Activated effector memory CD4-positive, alpha-beta T cell treated with Interleukin-2 at 50 U/mL for 16 hours (primary cell): ENCODE data around the gene NRIP3.
"Not testable (repeated sequence)": the region's sequence is repeated elsewhere in the genome, so short reads cannot be mapped to it uniquely, and the experiment has no call there.

Experiments
- DNase-seq: peaks from one replicate; pipeline ENCODE4 v3.0.0-alpha.2; 2020

NRIP3 gene

DNA sequence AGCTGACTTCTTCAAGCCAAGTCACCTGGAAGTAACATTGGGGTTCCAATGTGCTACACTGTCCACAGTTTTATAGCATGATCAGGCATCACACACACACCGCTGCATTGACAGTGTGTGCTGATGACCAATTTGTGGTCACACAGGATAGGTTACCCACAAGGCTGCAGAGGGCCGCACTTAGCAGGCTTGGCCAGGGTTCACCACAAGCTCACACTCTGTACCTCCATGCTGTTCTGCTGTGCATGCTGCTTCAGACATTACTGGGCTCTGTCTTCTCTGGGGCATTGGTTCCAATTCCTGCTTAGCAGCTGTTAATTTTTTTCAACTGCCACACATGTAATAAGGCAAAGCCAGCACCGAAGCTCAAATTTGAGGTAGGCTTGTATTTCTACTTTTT lies 11.0 kb upstream of the NRIP3 start:
- DNase-seq = no peak

DNA sequence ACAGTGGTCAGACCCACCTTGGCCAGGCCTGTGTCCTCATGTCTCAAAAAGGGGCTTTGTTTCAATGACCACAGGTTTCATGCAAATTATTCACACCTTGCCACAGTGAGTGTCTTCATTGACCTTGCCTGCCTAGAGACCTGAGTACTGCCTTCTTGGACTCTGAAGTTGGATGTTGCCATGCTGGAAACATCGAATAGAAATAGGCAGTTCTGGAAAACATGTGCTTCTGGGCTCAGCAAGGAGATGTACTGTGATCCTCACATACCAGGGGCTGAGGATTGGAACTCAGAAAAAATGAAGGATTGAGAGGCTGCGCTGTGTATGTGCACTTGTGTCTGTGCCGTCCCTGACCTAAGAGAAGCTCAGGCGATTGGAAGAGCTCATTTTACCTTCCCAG lies 9.6 kb upstream of the NRIP3 start:
- DNase-seq = no peak

DNA sequence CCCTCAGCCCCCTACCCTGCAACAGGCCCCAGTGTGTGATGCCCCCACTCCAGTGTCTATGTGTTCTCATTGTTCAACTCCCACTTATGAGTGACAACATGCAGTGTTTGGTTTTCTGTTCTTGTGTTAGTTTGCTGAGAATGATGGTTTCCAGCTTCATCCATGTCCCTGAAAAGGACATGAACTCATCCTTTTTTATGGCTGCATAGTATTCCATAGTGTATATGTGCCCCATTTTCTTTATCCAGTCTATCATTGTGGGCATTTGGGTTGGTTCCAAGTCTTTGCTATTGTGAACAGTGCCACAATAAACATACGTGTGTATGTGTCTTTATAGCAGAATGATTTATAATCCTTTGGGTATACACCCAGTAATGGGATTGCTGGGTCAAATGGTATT lies 5.7 kb upstream of the NRIP3 start:
- DNase-seq = not testable (repeated sequence)

DNA sequence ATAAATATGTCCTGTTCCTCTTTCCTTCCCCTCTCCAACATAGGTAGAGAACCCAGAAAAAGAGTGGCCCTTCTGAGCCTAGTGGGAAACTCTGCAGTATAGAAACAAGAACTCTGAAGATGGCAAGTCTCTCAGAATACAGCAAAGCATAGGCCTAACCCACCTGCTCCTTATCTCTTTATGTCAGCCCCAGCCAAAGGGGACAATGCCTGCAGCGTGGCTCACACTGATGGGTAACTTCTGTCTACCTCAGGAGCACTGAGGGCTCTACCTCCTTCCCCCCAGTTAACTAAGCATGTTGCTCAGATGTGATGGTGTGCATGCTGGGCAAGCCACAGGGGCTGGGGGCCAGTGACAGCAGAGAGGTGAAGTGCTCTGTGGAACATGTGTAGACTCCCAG lies 4.9 kb upstream of the NRIP3 start:
- DNase-seq = no peak

DNA sequence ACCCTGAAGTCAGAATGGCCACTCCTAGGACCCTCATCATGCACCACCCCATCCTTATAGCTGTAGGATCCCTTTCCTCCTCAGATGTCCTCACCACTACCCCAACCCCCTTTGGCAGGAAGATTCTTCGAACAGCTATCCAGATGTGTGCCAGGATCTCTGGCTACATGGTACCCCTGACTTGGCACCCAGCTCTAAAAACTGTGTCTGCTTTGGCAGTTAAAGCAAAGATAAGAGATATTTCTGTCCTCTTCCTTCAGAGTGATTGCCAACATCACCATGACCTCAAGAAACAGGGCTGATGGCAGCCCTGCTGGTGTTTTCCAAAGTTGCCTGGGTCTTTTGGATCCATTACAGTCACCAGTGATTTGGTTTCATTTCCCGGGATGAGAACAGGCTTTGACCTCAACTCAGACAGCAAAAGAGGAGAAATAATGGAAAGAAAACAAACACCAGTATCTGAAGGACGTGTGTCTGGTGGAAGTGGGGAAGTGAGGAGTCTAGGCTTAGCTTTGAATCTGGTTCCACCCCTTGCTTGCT lies 4.3 kb upstream of the NRIP3 start:
- DNase-seq = no peak

DNA sequence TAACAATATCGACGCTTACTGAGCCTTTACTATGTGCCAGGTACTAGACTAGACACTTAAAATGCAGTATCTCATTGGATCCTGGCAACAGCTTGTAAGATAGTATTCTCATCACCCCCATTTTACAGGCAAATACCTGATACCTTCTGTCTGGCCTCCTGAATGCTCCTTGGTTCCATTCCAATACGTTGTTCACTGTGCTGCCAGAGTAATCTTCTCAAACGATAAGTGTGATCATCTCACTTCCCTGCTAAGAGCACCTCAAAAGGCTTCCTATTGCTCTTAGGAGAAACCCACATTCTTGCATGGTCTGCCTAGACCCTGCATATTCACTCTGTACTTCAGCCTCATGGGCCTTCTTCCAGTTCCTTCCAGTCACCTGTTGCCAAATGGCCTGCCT lies 1.3 kb upstream of the NRIP3 start:
- DNase-seq = no peak

DNA sequence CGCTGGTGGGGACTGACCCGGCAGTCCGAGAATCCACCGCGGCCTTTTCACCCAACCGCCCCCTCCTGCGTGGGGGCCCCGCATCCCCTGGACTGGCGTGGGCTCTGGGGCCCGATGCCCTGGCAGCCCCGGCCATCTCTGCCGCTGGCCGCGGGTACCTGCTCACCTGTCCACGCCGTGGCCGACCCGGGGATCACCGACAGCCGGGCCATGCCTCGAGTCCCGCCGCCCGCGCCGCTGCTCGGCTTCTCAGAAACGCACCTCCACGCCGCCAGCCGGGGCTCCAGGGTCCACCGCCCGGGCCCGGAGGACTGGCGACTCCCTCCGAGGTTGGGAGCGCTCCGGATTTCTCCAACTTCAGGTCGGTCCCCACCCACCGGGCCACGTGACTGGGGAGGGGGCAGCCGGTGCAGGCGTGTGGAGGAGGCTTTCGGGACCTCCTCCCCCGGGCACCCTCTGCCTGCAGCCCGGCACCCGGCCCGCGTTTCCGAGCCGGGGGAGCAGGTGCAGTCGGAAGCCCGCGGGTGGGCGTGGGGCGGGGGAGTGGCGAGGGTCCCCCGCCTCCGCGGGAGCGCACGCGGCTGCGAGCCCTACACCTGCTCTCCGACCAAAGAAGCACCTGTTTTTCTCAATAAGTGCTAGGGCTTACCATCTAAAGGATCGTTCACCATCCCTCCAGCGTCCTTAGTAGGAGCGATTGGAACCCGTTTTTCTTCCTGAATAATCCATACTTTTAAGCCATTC lies 554 bp upstream of the NRIP3 start:
- DNase-seq = peak; percentile 9

DNA sequence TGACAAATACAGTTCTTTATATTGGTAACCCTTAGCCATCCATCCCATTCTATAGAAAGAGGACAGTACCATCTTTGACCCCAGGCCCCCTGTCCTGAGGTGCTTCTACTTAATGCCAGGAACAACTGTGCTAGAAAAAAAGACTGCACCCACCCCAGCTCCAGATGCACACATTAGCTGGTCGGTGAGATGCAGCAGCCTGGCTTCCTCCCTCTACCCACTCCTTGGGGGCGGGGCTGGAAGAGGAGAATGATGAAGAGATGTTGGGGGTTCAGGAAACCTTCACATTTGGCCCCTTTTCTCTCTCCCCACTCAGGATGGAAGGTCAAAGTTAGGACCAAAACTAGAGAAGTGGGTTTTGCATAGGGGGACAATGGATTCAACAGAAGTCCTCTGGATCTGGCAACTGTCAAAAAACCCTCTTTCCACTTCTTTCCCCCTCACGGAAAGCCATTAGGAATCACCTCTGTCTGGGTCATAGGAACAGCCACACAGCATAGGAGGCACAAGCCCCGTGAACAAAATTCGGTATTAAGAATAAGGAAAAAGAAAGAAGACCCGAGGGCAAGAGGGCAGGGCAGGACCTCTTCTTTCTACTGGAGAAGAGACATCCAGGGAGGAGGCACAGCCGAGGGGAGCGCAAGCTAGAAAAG lies 755 bp downstream of the NRIP3 start:
- no peak for DNase-seq

DNA sequence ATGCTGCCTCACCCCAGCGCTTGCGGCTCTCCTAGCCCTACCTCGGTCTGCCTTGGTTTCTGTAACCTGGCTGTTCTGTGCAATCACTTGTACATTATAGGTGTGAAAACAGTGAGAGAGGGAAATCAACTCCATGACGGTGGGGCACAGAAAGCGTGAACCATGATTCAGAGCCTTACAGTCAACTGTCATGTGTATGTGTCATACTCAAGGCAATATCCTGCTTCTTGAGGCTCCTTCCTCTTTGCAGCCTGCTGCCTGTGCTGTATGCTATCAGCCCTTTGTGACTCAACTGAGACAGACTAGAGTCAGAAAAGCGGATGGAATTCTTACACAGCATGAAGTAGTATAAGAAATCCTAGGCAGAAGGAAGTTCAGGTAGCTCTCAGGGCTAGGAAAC lies 2.1 kb downstream of the NRIP3 start:
- peak; percentile 10 for DNase-seq

DNA sequence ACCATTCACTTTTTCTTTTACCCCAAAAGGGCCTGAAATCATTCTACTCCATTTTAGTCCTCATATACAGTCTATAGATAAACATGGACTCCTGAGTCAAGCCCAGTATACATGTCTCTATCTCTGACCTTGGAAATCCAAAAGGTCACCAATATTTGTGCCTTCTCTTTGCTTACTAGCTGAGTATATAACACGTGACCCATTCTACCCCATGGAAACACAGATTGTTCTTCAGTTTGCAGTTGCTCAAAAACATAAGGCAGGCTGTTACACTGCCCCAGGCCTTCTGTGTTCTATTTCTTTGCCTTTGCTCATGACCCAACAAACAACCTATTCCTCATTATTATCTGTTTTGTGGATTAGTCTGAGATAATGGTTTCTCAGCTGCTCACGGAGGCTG lies 5.8 kb downstream of the NRIP3 start:
- no peak for DNase-seq

DNA sequence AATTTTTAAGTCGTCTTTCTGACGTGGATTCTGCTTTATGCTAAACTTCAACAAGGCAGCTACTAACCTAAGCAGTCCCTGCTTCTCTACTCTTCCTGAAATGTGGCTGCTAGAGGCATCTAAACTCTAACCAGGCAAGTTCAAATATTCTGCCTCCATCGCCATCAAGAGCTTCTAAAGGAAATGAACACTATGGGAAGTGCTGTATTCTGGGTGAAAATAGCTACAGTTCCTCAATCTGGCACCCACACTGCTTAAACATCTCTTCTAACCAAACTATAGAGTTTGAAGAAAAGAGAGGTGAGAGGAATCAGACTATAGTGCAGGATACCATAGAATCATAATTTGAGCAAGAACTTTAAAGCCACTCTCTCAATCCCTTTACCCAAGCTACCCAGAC lies 6.3 kb downstream of the NRIP3 start:
- no peak for DNase-seq

DNA sequence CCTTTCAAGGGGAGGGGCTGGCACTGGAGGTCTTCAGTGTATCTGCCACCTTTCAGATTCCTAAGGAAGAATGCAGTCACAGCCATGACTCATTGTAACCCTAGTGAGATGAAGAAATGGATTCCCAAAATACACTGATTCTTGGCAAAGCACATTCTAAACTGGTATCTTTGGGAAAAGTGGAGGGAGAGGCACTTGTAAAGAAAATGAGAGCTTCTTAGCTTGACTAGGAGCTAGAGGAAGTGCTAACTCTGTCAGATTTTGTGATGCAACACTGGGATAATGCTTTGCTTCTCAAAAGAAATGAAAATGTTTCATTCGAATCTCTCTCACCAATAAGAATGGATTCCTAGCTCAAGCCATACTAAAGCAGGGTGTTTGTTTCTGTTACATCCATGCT lies 14.3 kb downstream of the NRIP3 start:
- no peak for DNase-seq

DNA sequence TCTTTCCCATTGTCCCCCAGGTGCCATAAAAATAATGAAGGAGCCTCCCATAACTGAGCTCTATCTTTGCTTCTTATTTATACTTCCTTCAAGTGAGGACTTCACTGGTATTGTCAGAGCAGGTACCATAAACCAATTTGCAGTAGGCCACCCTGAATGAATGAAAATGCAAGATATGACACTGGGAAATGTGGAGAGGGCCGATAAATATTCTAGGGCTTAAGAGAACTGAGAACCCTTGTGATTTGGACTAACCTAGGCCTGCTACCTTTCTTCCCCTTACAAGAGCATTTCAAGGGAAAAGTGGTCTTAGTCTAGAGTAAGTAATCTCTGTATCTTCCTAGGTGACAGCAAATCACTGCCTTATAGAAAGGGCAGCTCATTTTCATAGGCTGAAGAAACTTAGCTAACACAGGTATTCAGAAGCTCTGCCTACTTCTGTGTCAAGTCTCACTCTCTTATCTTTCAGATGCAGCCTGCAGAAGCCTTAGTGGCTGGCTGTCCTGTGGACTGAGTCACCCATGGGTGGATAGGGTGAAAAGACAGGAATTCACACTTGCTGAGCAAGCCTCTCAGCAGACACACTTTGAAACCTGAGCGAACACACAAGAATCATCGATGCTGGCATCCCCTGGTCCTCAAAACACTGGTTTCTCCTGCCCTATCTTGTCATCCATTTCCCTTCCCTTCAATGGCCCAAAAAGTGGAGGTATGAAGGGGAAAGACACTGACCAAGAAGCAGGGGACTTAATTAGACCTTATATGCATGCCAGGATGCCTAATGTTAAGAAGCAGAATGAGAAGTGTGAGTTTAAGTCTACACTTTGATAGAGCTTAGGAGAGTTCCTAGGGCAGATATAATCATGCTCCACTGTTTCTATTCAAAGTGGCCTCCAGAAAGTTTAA lies 15.2 kb downstream of the NRIP3 start:
- DNase-seq = no peak

DNA sequence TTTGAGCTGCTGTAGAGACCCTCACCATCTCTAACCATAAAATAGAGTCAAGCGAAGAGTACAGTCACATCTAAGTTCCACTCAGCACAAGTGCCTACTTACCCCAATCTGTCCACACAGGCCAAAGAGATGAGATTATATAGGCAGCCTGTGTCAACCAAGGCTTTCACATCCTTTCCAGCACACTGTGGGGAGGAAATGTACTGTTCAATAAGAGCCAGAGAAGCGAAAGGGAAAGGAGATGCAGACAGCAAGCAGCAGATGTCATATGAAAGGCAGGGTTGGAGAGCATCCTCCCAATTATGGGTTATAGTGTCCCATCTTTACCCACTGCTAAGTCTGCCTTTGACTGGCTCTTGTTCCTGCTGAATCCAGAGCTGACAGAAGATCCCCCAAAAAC lies 16.4 kb downstream of the NRIP3 start:
- no peak for DNase-seq

DNA sequence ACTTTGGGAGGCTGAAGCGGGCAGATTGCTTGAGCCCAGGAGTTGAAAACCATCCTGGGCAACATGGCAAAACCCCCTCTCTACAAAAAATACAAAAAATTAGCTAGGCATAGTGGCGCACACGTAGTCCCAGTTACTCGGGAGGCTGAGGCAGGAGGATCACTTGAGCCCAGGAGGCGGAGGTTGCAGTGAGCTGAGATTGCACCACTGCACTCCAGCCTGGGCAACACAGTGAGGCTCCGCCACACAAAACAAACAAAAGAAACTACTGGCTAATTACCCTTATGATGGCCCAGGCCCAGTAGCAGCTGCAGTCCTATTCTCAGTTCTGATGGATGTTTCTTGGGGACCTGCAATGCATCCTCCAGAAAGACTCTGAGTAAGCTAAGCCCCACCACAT lies 17.0 kb downstream of the NRIP3 start:
- not testable (repeated sequence) for DNase-seq

DNA sequence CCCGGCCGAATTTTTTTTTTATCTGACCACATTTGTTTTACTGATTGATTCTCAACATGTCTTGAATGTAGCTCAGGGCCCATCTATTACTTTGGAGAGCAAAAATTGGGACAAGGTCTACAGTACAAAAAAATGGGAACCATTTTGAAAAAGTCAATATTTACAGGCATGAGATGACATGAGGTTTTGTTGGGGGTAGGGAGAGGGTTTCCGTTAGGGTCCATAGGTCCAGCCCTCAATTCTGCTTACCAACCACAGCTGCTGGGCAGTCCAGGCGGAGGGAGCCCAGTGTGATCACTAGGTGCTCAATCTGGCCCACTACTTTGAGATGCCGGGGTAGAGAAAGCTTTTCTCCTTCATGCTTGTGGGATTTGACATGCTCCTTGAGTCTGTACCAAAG lies 18.3 kb downstream of the NRIP3 start:
- no peak for DNase-seq

DNA sequence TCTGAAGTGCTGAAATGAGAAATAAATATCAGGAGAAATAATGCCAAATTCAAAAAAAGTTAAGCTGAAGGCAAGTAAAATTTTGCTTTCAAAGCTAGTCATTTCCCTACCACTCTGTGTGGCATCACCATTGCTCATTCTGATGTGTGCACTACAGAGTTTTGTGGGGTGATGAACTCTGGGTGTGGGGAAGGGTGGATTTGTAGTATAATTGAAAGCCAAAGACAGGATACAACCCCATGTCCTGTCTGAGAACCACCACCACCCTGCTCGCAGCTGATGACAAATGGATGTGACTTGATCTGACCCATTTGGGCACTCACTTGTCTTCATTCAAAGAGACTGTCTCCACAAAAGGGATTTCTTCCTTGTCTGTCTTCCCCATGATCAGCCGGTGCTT lies 20.2 kb downstream of the NRIP3 start:
- no peak for DNase-seq

DNA sequence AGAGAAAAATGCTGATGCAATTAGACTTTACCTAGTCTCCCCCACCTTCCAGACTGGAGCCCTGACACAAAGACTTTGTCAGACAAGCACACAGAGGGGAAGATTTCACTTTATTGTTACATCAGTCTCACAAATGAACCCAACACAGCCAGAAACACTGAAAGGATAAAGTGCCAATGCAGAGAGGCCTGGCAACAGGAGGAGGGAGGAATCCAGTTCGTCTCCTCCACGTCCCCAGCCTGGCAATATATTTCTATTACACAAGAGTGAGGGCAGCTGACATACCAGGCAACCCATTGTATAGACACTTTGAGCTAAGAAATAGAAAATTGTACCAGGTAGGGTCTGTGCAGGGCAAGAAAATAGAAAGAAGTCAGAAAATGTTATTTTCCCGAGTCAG lies 23.3 kb downstream of the NRIP3 start:
- DNase-seq = no peak

DNA sequence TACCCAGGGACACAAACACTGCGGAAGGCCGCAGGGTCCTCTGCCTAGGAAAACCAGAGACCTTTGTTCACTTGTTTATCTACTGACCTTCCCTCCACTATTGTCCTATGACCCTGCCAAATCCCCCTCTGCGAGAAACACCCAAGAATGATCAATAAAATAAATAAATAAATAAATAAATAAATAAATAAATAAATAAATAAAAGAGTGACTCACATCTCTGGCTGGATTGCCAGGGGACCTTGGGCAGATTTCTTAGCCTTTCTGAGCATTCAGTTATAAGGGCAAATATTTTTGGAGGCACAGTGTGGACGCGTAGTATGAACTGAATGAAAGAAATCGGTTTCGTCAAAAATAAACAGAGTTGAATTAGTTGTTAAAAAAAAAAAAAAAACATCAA lies 24.4 kb downstream of the NRIP3 start:
- DNase-seq = not testable (repeated sequence)

DNA sequence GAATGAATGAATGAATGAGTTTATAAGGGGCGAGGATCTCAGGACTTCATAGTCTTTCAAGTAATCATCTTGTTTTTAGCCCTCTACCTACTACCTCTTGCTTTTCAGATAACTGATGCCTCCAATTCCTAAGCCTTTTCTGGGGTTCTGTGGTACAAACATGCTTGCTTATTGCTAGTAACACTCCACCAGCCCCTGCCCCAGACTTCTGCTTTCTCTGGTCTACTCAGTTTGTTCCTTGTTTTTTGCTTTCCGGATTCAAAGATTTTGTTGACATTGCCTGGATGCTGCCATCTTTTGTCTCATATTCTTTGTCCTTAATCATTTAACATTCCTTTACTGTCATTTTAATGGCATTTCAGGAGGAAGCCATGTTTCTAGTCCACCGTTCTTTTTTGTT lies 30.7 kb downstream of the NRIP3 start:
- DNase-seq = no peak

DNA sequence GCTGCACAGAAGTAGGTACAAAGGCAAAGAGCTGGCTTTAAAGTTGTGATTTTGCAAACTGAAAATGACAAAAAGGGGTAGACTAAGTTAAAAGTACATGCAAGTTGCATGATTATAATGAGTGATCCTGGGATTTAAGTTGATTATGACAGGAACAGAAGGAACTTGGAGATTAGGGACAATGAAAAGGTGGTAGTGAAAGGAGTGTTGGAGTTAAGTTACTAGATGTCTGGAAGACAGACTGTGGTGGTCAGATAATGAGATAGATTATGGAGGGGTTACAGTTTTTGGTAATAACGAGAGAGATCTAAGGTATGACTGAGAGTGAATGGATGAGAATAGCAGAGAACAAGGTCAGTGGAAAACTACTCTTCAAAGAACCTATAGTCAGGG lies 31.9 kb downstream of the NRIP3 start:
- DNase-seq = no peak

DNA sequence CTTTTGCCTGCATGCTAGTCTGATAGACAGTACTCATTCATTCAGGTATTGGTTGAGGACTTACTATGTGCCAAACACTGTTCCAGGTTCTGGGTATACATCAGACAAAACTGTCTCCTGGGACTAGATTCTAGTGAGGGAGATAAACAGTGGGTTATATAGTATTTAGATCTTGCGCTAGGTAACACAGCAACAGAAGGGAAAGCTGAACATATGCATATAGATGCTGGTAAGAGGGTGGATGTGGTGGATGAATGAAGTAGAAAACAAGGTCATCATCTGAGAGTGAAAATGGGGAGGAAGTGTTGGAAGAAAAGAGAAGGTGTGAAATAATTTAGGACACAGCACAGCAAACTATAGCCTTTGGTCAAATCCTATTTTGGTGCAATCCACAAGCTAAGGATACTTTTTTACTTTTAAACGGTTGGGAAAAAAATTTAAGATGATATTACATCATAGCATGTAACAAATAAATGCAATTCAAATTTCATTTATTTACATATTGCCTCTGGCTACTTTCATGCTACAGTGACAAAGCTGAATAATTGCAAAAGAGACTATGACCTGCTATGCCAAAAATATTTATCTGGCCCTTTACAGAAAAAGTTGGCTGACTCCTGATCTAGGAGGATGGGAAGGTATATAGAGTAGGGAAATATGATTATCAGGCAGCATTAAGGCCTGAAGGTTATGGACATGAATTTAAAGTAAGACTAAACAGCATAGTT lies 32.4 kb downstream of the NRIP3 start:
- no peak for DNase-seq

DNA sequence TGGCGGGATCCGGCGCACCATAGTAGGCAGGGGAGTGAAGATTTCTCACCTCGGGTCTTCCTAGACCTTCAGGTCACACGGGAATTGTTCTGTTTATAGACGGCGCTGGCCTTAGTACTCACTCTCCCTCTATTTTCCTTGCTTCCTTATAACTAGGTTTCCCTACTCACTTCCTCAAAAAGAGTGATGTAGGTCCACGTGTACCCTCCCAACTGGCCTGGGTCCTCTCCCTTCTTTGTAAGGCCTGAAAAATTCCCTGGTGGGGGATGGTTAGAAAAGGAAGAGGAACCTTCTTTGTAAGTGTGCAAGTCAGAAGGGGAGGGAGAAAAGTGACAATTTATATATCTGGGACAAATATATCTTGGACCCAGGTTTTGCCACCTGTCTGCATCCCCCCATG lies 36.6 kb downstream of the NRIP3 start:
- no peak for DNase-seq
